ENCODE measurements around the gene CES1.
"Not testable (repeated sequence)": the region's sequence is repeated elsewhere in the genome, so short reads cannot be mapped to it uniquely, and the experiment has no call there.

The CES1 gene

DNA sequence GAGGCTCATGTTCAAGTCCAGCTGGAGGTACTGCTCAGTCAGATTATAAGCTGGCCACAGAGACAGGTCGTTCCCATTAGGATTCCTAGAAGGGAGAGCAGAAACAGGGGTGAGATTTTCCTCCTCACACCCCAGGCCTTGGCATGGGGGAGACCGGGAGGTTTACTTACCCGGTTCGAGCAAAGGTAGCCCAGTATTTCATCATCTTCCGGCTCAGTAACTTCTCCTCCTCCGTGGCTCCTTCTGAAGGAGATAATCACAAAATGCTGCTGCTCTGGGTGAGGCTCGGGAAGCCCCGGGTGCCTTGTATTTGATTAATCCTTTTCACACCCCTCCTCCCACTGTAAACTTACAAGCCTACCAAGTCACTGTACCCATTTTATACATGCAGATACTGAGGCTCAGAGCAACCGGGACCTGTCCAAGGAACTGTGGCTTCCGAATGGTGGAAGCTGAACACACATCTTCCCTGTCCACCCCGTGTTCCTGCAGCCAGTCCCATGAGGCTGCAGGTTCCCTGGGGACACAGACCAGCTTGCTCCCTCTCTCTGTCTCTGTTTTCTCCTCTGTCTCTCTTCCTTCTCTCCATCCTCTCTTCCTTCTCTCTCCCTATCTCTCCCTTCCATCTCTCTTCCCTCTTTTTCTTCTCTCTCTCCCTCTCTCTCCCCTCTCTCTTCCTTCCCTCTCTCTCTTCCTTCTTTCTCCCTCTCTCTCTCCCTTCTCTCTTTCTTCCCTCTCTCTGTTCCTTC is 13.9 kb upstream of the CES1 start:
- ChIA-PET POLR2A (no interaction called here), CTCF (interaction anchor here (1.4 to 2.1 kb wide), 3 partner anchors 128 to 382 kb away, joined by 3 to 9 read pairs (median 4); no protein-coding TSS in a partner anchor)
- TF ChIP-seq, protein P1, sequence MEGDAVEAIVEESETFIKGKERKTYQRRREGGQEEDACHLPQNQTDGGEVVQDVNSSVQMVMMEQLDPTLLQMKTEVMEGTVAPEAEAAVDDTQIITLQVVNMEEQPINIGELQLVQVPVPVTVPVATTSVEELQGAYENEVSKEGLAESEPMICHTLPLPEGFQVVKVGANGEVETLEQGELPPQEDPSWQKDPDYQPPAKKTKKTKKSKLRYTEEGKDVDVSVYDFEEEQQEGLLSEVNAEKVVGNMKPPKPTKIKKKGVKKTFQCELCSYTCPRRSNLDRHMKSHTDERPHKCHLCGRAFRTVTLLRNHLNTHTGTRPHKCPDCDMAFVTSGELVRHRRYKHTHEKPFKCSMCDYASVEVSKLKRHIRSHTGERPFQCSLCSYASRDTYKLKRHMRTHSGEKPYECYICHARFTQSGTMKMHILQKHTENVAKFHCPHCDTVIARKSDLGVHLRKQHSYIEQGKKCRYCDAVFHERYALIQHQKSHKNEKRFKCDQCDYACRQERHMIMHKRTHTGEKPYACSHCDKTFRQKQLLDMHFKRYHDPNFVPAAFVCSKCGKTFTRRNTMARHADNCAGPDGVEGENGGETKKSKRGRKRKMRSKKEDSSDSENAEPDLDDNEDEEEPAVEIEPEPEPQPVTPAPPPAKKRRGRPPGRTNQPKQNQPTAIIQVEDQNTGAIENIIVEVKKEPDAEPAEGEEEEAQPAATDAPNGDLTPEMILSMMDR (IDR thresholded peaks at IDR 0.05; ENCODE audit: control extremely low read depth, extremely low read depth, low read depth, missing control alignments), result no peak
- DNase-seq (ENCODE audit: extremely low spot score), result no peak

DNA sequence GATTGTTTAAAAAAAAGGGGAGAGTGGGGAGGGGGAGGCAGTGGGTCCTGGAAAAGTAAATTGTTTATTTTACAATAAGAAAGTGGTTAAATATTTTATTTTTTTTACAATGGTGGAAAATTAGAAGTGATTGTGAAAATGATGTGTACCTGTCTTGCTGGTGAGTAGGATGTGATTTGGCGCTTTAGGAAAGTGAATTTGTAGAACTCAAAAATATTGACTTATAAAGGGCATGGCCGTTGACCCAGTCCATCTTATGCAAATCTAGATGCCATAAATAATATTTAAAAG is 10.2 kb upstream of the CES1 start:
- DNase-seq (ENCODE audit: extremely low spot score), result no peak
- ChIA-PET CTCF (interaction anchor here (1.9 kb wide), 1 partner anchor 14 kb away, joined by 6 read pairs; no protein-coding TSS in a partner anchor), POLR2A (no interaction called here)
- TF ChIP-seq, protein P1 (IDR thresholded peaks at IDR 0.05; ENCODE audit: control extremely low read depth, extremely low read depth, low read depth, missing control alignments), result no peak

GRCh38 chr16:55842369-55843104 is 9.6 kb upstream of the CES1 start:
- POLR2A ChIA-PET, result no interaction called here
- DNase-seq (ENCODE audit: extremely low spot score), result peak; percentile 65
- CTCF ChIA-PET, result interaction anchor here (0.9 to 4.6 kb wide), 10 partner anchors 9 to 377 kb away, joined by 3 to 41 read pairs (median 6); partner anchors contain the start of gene CES1
- TF ChIP-seq, protein P1 (IDR thresholded peaks at IDR 0.05; ENCODE audit: control extremely low read depth, extremely low read depth, low read depth, missing control alignments), result peak; percentile 58

DNA sequence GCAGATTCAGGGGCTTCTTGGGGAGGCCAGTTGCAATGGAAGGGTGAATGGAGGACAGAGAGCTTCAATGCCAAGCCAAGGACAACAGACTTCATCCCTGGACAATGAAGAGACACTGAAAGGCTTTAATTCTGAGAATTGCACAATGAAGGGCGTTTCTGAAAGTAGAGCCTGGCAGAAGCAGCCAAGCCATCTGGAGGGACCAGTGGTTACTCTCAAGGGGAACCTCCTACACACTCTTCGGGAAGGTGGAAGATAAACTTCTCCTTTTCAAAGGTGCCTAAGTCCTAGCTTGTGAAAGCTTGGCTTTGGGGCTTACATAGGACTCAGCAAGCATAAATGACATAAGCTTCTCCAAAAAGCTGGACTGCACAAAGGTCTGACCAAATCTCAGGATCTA is 6.2 kb upstream of the CES1 start:
- CTCF ChIA-PET, result interaction anchor here (1.6 to 4.6 kb wide), 2 partner anchors 128 to 375 kb away, joined by 3 to 41 read pairs; no protein-coding TSS in a partner anchor
- DNase-seq (ENCODE audit: extremely low spot score), result no peak
- TF ChIP-seq, protein P1 (IDR thresholded peaks at IDR 0.05; ENCODE audit: control extremely low read depth, extremely low read depth, low read depth, missing control alignments), result no peak
- POLR2A ChIA-PET, result no interaction called here

- ChIA-PET POLR2A (no interaction called here), CTCF (interaction anchor here (1.3 kb wide), 1 partner anchor 123 kb away, joined by 4 read pairs; no protein-coding TSS in a partner anchor)
- DNase-seq (ENCODE audit: extremely low spot score), result no peak
- TF ChIP-seq, protein P1 (IDR thresholded peaks at IDR 0.05; ENCODE audit: control extremely low read depth, extremely low read depth, low read depth, missing control alignments), result no peak
Observed at GRCh38 chr16:55836158-55836611, 3.3 kb upstream of the CES1 start.

DNA sequence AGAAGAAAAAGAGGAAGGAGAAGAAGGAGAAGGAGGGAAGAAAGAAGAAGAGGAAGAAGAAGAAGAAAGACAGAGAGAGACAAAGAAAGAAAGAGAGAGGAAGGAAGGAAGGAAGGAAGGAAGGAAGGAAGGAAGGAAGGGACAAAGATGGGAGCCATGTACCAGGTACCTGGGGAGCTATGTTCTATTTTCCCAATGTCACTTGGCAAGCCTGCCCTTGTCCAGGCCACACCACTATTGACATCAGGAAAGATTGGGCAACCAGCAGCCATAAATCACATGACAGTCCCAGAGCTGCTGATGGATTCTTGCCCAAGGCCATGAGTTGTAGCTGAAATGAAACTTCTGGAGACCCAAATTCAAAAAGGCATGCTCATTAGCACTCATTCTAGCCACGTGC is 2.7 kb upstream of the CES1 start:
- ChIA-PET CTCF (interaction anchor here (1.3 kb wide), 1 partner anchor 123 kb away, joined by 4 read pairs; no protein-coding TSS in a partner anchor), POLR2A (no interaction called here)
- TF ChIP-seq, protein P1 (IDR thresholded peaks at IDR 0.05; ENCODE audit: control extremely low read depth, extremely low read depth, low read depth, missing control alignments), result no peak
- no peak for DNase-seq (ENCODE audit: extremely low spot score)

GRCh38 chr16:55835173-55835572 is 2.3 kb upstream of the CES1 start:
- POLR2A ChIA-PET; DNase-seq (ENCODE audit: extremely low spot score): not testable (repeated sequence)
- CTCF ChIA-PET, result interaction anchor here (1.3 kb wide), 1 partner anchor 122 kb away, joined by 4 read pairs; no protein-coding TSS in a partner anchor
